Adrenal gland (tissue), 5 donors: ENCODE measurements around the gene NECTIN3.

Source experiments
- CTCF ChIP-seq, 6 experiments: fragments of 450-650 bp in 4 of 6; fragments of 200-600 bp in 2 of 6; sonication (generic) in 1 of 6; IDR thresholded peaks; 1 replicate in 5 of 6; 2 replicates in 1 of 6; pipeline versions ENCODE4 v1.5.1 to v1.8.0; 2016 to 2021; ENCODE audit warnings: antibody characterized with exemption in 6 of 6, mild to moderate bottlenecking in 2 of 6, moderate library complexity in 1 of 6
- POLR2A ChIP-seq, 2 donors: fragments of 450-650 bp; IDR thresholded peaks; one replicate each; pipeline ENCODE4 v1.6.1; 2017; ENCODE audit warnings: antibody characterized with exemption in 2 of 2, mild to moderate bottlenecking in 2 of 2, moderate library complexity in 1 of 2
- donor health status: DM: no; HTN: no; CAD: no.

DNA sequence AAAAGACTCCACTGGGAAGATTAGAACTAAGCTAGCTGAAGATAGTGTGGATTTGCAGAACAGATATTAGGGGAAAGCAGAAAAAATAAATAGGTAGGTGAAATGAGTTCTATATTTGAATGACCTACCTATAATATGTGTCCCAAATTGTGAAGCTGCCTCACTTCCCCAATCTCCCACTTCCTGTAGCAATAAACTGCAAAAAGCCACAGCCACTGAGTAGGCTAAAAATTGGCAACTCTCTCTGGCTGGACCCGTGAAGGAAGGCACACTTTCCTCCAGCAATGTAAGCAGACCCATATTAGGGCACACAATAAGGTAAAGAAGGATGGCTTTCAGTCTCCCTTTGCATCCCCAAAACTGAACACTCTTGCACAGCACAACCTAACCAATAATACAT lies 43.7 kb upstream of the NECTIN3 start:
- TF ChIP-seq CTCF (IDR thresholded peaks at IDR 0.05), result no peak
- TF ChIP-seq POLR2A (IDR thresholded peaks at IDR 0.05), result no peak
